NCI-H748 (cell line): ENCODE results near the gene TNFRSF14.
"Not testable (repeated sequence)": the region's sequence is repeated elsewhere in the genome, so short reads cannot be mapped to it uniquely, and the experiment has no call there.

Source experiments
- DNase-seq: peaks from one replicate; lab custom pipeline; 2025; ENCODE audit not compliant: unreplicated experiment; lab: John Stamatoyannopoulos, UW

The TNFRSF14 gene

DNA sequence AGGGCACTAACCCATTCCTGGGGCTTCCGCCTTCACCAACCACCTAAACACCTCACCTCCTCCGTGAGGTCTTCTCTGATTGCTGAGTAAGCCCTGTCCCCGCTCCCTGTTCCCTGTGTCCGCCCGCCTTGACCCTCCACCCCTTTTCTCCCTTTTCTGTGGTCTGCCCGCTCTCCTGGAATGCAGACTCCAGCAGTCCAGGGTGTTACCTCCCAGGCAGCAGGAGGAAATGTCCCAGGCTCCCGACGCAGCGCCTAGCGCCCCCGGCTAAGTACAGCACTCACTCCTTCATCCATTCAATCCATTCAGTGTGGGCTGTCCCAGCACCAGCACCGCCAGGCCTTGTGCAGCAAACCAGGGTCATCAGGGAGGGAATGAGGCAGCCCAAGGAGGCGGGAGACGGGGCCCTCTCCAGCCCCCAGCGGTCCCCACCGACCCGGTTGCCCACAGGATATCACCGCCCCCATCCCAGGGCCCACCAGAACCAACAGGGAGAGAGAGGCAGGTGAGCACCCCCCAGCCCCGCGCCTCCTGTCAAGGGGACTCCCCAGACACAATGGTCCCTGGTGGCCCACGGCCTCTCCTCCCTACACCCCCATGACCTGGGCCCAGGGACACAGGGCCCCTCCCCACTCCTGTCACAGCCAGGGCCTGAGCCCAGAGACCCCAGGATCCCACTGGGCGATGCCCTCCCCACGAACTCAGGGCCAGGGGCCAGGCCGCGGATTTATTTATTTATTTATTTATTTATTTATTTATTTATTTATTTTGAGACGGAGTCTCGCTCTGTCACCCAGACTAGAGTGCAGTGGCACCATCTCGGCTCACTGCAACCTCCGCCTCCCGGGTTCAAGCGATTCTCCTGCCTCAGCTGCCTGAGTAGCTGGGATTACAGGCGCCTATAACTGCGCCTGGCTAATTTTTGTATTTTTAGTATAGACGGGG is 10.2 kb downstream of the TNFRSF14 start:
- DNase-seq = no peak

DNA sequence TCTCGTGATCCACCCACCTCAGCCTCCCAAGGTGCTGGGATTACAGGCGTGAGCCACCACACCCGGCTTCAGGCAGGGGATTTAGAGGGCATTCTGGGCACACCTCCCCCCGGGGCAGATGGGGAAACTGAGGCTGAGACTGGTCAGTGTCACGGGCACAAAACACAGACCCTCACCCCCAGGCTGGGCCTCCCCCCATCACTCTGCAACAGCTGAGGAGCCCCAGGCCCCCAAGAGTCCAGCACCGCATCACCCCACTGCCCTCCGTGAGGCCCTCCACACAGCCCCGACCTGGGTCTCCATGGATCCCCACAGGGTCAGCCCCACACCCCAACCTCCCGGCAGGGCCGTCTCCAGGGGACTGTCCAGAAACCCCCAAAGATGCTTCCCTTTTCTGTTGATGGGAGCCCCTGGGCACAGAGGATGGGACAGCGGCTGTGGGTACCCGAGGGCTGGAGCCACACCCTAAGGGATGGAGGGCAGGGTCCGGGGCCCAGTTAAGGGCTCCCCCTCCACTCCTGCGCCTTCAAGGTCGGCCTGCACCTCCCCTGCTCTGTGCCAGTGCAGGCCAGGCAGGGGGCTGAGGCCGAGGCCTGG is 11.0 kb downstream of the TNFRSF14 start:
- DNase-seq = no peak

DNA sequence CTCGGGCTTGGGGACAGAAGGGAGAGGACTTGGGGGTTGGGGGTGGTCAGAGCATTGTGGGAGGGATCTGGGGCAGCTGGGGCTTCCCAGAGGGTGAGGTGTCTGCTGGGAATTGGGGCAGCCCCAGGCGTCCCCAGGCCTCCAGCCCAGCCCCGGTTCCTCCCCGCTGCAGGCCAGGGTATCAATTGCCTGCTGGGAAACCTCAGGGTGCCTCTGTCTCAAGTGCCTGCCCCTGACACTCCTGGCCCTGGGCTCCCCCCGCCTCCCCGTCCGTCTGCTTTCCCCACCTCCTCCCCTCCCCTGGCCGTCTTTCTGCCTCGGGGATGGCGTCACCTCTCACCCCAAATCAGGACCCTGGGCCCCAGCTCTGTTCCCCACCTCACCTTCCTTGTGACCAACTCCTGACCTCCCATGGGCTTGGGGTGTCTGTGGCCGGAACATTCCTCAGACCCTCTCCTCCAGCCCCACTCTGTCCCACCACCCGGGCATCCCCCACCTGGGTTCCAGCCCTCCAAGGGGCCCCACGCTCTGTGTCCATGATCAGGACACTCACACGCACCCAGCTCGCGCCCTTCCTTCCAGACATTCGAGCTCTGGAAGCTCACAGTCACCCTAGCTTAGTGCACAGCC is 12.1 kb downstream of the TNFRSF14 start:
- not testable (repeated sequence) for DNase-seq

- no peak for DNase-seq
Observed at GRCh38 chr1:2569060-2569459, 12.9 kb downstream of the TNFRSF14 start.

- DNase-seq = not testable (repeated sequence)
Observed at GRCh38 chr1:2569703-2570102, 13.5 kb downstream of the TNFRSF14 start.

GRCh38 chr1:2570332-2570731 is 14.2 kb downstream of the TNFRSF14 start:
- DNase-seq = no peak

- DNase-seq = no peak
Observed at GRCh38 chr1:2571348-2571747, 15.2 kb downstream of the TNFRSF14 start.

DNA sequence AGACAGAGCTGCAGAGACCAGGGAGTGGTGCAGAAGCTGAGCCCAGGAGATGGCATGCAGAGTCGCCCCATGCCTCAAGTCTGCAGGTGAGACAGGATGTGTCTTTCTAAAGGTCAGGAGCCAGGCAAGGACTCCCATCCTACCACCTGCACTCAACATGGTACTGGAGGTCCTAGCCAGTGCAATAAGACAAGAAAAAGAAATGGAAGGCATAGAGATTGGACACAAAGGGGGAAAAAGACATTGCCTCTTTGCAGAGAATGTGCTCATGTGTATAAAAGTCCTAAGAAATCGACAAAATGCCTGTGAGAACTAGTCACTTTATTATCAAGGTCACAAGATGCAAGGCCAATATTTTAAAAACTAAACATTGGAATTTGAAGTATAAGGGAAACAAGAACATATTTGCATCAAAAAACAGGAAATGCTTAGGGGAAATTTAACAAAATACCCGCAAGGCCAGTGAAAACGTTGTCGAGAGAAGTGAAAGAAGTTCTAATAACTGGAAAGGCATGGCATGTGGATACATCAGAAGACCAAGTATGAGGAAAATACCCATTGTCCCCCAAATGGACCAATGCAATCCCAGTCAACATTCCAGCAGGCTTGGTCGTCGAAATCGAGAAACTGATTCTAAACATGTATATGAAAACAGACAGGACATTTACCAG is 17.2 kb downstream of the TNFRSF14 start:
- no peak for DNase-seq

DNA sequence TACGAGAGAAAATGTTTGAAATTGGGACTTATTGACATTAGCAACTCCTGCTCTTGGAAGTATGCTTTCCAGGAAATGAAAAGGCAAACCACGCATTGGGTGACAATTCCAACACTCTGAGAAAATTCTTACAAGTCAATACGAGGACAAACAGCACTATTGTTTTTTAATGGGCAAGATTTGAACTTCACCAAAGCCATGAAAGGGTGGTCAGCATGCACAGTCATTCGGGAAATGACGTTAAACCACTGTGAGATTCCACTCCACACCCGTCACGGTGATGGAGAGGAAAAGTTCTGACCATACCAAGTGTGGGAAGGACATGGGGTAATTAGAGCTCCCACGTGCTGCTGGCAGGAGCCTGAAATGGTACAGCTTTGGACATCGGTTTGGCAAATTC is 18.2 kb downstream of the TNFRSF14 start:
- DNase-seq = no peak

DNA sequence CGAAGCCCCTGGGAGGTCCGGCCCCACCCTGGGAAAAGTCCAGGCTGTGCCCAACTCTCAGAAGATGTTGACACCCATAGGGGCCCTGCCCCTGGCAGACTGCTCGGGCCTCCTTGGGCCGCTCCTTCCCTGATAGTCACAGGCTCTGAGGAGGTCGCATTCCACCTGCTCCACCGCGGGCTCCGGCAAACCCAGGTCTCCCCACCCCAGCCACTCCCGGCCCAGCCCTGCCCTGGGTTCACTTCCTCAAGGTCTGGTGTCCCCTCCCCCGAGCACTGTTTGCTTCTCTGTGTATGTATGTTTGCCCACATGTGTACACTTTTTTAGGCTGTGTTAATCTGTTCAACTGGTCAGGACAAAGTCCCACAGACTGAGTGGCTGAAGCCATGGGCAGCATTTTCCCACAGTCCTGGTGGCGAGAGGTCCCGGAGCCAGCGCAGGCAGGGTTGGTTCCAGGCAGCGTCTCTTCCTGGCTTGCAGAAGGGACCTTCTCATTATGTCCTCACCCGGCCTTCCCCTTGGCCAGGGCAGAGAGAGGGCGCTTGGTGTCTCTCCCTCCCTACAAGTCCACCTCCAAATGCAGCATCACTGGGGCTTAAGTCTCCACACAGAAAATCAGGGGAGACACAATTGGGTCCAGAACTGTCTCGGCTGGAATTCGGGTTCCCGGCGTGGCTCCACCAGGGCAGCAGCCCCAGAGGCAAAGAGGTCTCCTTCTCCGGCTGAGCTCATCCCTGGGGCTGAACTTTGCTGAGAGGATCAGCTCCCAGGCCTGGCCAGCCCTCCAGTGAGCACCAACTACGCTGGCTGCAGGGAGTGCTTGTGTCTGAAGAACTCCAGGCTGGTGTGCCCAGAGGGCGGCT is 19.9 kb downstream of the TNFRSF14 start:
- no peak for DNase-seq

- not testable (repeated sequence) for DNase-seq
Observed at GRCh38 chr1:2577565-2578075, 21.4 kb downstream of the TNFRSF14 start.

GRCh38 chr1:2578758-2579118 is 22.6 kb downstream of the TNFRSF14 start:
- no peak for DNase-seq

GRCh38 chr1:2580691-2581090 is 24.5 kb downstream of the TNFRSF14 start:
- DNase-seq = no peak

GRCh38 chr1:2582391-2582790 is 26.2 kb downstream of the TNFRSF14 start:
- no peak for DNase-seq

DNA sequence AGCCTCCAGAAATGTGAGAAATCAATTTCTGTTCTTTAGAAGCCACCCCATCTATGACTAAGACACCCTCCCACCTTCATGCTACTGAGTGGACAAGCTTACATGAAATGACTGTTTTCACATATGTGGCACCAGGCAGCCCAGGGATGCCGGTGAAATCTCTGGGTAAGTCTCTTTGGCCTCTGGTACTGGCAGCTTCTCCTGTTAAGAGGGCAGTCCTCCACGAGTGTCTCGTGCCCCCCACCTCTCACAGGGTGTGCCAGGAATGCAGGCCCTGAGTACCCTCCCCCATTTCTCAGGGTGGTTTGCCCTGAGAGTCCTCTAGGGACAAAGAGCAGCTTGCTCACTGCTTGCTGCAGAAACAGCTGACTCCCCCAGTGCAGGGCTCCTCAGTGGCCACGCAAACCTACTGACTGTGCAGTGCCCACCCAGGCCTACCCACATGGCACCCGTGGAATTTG is 27.2 kb downstream of the TNFRSF14 start:
- no peak for DNase-seq

DNA sequence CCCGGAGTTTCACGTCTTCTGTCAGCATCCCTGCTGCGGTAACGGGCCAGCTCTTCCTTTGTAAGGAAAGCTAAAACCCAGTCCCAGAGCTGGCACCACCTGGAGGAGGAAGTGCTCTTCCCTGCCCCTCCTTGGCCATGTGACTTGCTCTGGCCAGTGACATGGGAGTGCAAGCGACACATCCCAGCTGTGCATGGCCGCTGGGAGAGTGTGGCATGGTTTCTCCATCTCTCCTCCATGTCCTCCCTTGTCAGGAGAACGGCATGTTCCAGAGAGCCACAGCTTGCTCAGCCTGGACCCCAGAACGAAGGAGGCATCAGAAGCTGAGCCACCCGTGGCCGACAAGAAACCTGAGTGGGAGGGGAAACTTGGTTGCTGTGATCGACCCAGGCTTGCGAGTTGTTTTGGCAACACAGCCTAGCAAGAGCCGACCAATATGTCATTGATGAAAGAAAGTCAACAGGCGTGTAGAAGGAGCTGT is 27.7 kb downstream of the TNFRSF14 start:
- DNase-seq = peak; percentile 43

DNA sequence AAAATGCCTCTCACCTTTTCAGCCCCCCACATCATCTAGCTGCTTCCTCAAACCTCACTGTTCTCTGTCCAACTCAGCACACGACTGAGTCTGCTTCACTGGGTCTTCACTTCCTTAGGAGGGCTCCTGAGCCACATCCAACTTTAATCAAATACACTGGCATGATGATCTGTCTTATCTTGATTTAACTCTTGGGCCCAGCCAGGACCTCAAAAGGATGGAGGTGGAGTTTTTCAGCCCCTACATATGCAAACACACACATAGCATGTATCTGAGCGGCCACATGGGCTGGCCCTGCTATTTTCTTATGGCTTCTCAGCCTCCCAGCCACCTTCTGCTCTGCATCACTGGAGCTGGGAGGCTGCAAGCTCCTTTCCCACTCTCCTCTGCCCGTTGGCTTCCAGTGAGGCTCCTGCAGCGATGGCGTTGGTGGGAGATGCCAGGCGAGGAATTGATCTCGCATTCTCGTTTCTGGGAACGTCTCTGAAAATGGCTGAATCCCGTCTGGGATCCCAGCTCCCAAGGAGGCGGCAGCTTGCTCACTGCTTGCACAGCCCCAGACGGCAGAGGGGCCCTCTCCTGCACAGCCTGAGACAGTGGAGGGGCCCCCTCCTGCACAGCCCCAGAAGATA is 28.6 kb downstream of the TNFRSF14 start:
- no peak for DNase-seq

GRCh38 chr1:2585318-2586092 is 29.3 kb downstream of the TNFRSF14 start:
- no peak for DNase-seq
